ENCODE data around the gene UBL5. TPM values are rescaled to one million over a fixed set of nuclear protein-coding genes. Genes with fewer than 3 reads are reported as not detected.

UBL5 gene
- total RNA-seq, 1 donor from 2014 or later: 169 TPM

- H3K4me3 ChIP-seq: peak overlapping the region; percentile 84 to 91
- H3K9me3 ChIP-seq: no peaks in the 10 kb centered on the region
- H3K4me1 ChIP-seq: peaks cover 0 to 6% of the 10 kb centered on the region in 2 donors
- H3K27ac ChIP-seq: peak overlapping the region; percentile 97
- intact Hi-C loops (cut with DNase I): loop anchor here (1.0 to 10.0 kb wide), 9 partner anchors 24 to 652 kb away; partner anchors contain the start of genes FBXL12, PIN1, ZNF266 and ZNF317
- DNase-seq (ENCODE audit: low spot score in 2 of 2): peak; percentile 84 to 97
- no peak for TF ChIP-seq CTCF (IDR thresholded peaks at IDR 0.05)
- no peaks in the 10 kb centered on the region for H3K27me3 ChIP-seq
- no peaks in the 10 kb centered on the region for H3K36me3 ChIP-seq
These were observed 35.3 kb upstream of the UBL5 start for GRCh38 chr19:9792206-9793070.

DNA sequence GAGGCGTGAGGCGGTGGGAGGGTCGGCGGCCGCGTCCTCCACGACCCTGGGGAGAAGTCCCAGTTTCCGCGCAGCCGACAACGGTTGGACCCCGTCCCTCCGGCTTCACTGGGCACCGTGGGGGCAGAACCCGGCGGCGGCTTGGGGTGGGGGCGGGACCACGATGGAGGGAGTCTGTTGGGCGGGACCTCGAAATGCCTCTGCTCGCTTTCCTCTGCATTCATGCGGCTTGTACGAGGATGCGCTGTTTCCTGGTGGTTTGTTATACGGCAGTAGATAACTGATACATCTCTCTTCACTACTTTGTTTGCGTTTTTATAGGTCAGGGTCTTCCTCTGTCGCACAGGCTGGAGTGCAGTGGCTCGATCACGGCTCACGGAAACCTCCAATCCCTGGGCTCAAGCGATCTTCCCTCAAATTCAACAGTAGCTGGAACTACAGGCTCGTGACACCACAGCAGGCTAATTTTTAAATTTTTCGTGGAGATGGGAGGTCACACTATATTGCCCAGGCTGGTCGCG, 34.6 kb upstream of the UBL5 start:
- no peaks in the 10 kb centered on the region for H3K36me3 ChIP-seq
- peaks cover 0 to 6% of the 10 kb centered on the region in 2 donors for H3K4me1 ChIP-seq
- no peaks in the 10 kb centered on the region for H3K27me3 ChIP-seq
- H3K4me3 ChIP-seq: peak overlapping the region; percentile 84 to 91
- H3K27ac ChIP-seq: peak overlapping the region; percentile 97
- no peaks in the 10 kb centered on the region for H3K9me3 ChIP-seq
- intact Hi-C loops (cut with DNase I): loop anchor here (2.0 to 10.0 kb wide), 5 partner anchors 24 to 652 kb away; partner anchors contain the start of genes ZNF266, ZNF317, ZNF426 and ZNF699
- peak; percentile 27 to 82 for DNase-seq (ENCODE audit: low spot score in 2 of 2)
- TF ChIP-seq CTCF (IDR thresholded peaks at IDR 0.05): no peak

DNA sequence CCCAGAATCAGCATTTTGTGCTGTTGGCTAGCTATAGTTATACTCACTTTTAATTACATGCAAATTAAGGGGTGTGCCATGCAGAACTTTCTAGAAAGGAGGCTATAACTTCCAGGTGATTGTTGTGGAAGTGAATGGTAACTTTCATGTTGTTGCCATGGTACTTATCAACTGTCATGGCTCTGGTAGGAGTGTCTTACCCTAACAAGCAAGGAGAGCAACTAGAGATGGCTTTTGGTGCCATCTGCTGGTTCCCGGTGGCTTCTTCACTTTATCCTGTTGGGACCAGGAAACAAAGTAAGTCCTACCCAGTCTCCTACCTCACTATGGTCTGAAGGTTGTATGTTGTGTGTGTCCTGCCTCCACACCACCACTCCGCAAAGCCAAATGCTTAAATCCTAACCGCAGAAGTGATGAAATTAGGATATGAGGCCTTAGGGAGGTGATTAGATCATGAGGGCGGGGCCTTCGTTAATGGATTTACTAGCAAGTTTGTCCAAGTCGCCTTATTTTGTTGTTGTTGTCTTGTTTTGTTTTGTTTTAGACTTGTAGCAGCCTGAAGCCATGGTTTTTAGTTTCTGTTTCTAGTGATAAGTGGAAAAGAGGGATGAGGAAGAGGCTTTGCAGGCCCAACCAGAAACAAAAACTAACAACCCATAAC, 31.5 kb upstream of the UBL5 start:
- Histone ChIP-seq H3K4me3 (no peak overlapping the region), H3K27me3 (no peaks in the 10 kb centered on the region), H3K9me3 (no peaks in the 10 kb centered on the region), H3K36me3 (no peaks in the 10 kb centered on the region), H3K4me1 (no peaks in the 10 kb centered on the region), H3K27ac (peak overlapping the region in 1 of 2 donors; percentile 19)
- peak; percentile 51 to 91 for DNase-seq (ENCODE audit: low spot score in 2 of 2)
- intact Hi-C loops (cut with DNase I): loop anchor here (1.0 to 10.0 kb wide), 4 partner anchors 23 to 591 kb away; partner anchors contain the start of genes FBXL12 and ZNF266
- peak; percentile 70 to 90 (median 76) for TF ChIP-seq CTCF (IDR thresholded peaks at IDR 0.05)

- Histone ChIP-seq H3K36me3 (no peaks in the 10 kb centered on the region), H3K4me1 (no peaks in the 10 kb centered on the region), H3K9me3 (no peaks in the 10 kb centered on the region), H3K27ac (no peak overlapping the region), H3K4me3 (no peak overlapping the region), H3K27me3 (no peaks in the 10 kb centered on the region)
- intact Hi-C loops (cut with DNase I): loop anchor here (2.0 to 10.0 kb wide), 2 partner anchors 363 to 593 kb away; partner anchors contain the start of gene ZNF266
- no peak for DNase-seq (ENCODE audit: low spot score in 2 of 2)
- TF ChIP-seq CTCF (IDR thresholded peaks at IDR 0.05): no peak
These were observed 29.8 kb upstream of the UBL5 start for GRCh38 chr19:9797871-9798270.

- no peak for DNase-seq (ENCODE audit: low spot score in 2 of 2)
- no peaks in the 10 kb centered on the region for H3K27me3 ChIP-seq
- intact Hi-C loops (cut with DNase I): loop anchor here (10.0 kb wide), 1 partner anchor 364 kb away; the partner anchor contains the start of gene ZNF266
- no peaks in the 10 kb centered on the region for H3K36me3 ChIP-seq
- H3K4me3 ChIP-seq: no peak overlapping the region
- TF ChIP-seq CTCF (IDR thresholded peaks at IDR 0.05): no peak
- H3K9me3 ChIP-seq: no peaks in the 10 kb centered on the region
- no peak overlapping the region for H3K27ac ChIP-seq
- H3K4me1 ChIP-seq: no peaks in the 10 kb centered on the region
These were observed 28.6 kb upstream of the UBL5 start for GRCh38 chr19:9799162-9799561.

Measured in ascending aorta (tissue), 2 donors.